GM12873 (cell line): Measurements from ENCODE around the gene GNAZ.

Source experiments
- CTCF ChIP-seq: IDR thresholded peaks from 2 replicates; pipeline ENCODE4 v1.5.1; 2012; ENCODE audit warnings: low read depth, mild to moderate bottlenecking, moderate library complexity, low read length, control low read depth; ENCODE audit not compliant: insufficient read depth; ENCODE audit errors: missing control alignments

GNAZ gene

GRCh38 chr22:23065069-23065451, 5.3 kb upstream of the GNAZ start:
- TF ChIP-seq CTCF = no peak

GRCh38 chr22:23065495-23066122, 4.7 kb upstream of the GNAZ start:
- no peak for TF ChIP-seq CTCF

GRCh38 chr22:23066200-23067022, 3.9 kb upstream of the GNAZ start:
- no peak for TF ChIP-seq CTCF

- no peak for TF ChIP-seq CTCF
Measured at GRCh38 chr22:23067023-23067650, 3.2 kb upstream of the GNAZ start.

GRCh38 chr22:23067691-23068090, 2.6 kb upstream of the GNAZ start:
- no peak for TF ChIP-seq CTCF

GRCh38 chr22:23068096-23068831, 2.1 kb upstream of the GNAZ start:
- no peak for TF ChIP-seq CTCF
